ENCODE results near the gene DHX38.

The DHX38 gene

GRCh38 chr16:72123426-72123825, 29.8 kb downstream of the DHX38 start:
- no peak for DNase-seq

- DNase-seq = no peak
These were observed 30.5 kb downstream of the DHX38 start for GRCh38 chr16:72124148-72124547.

GRCh38 chr16:72124761-72125634, 31.4 kb downstream of the DHX38 start:
- peak; percentile 50 to 68 for DNase-seq

- no peak for DNase-seq
These were observed 32.2 kb downstream of the DHX38 start for GRCh38 chr16:72125635-72126428.

- DNase-seq = no peak
These were observed 32.8 kb downstream of the DHX38 start for GRCh38 chr16:72126429-72126765.

- no peak for DNase-seq
These were observed 35.1 kb downstream of the DHX38 start for GRCh38 chr16:72128701-72129100.

- DNase-seq = no peak
These were observed 36.5 kb downstream of the DHX38 start for GRCh38 chr16:72129976-72130656.

GRCh38 chr16:72131036-72131435, 37.4 kb downstream of the DHX38 start:
- no peak for DNase-seq

- no peak for DNase-seq
These were observed 39.1 kb downstream of the DHX38 start for GRCh38 chr16:72132726-72133125.

- DNase-seq = no peak
These were observed 40.9 kb downstream of the DHX38 start for GRCh38 chr16:72134507-72134906.

- DNase-seq = no peak
These were observed 43.9 kb downstream of the DHX38 start for GRCh38 chr16:72137380-72138063.

- DNase-seq = no peak
These were observed 44.5 kb downstream of the DHX38 start for GRCh38 chr16:72138064-72138572.

- no peak for DNase-seq
These were observed 46.3 kb downstream of the DHX38 start for GRCh38 chr16:72139908-72140307.

GRCh38 chr16:72142476-72142875, 48.8 kb downstream of the DHX38 start:
- DNase-seq = no peak

- no peak for DNase-seq
These were observed 56.2 kb downstream of the DHX38 start for GRCh38 chr16:72149676-72150464.

- no peak for DNase-seq
These were observed 65.7 kb downstream of the DHX38 start for GRCh38 chr16:72159386-72159785.

- no peak for DNase-seq
These were observed 66.2 kb downstream of the DHX38 start for GRCh38 chr16:72159801-72160200.

- no peak for DNase-seq
These were observed 68.6 kb downstream of the DHX38 start for GRCh38 chr16:72162105-72162692.
